Upper lobe of right lung (tissue), 1 donor: ENCODE data around the gene LNPEP. TPM values are rescaled to one million over a fixed set of nuclear protein-coding genes. Genes with fewer than 3 reads are reported as not detected.

Experiments used
- ATAC-seq: fragments of 200-7000 bp; cut with Tn5 transposase; one replicate; pipeline ENCODE4 v1.9.1; 2020; ENCODE audit warnings: mild to moderate bottlenecking, moderate library complexity
- DNase-seq: peaks from one replicate; pipeline ENCODE4 v3.0.0-alpha.2; 2020
- H3K27ac ChIP-seq: fragments of 200-600 bp; one replicate; pipeline ENCODE4 v1.8.0; 2022
- H3K27me3 ChIP-seq: fragments of 200-600 bp; one replicate; pipeline ENCODE4 v1.8.0; 2022; ENCODE audit warnings: mild to moderate bottlenecking
- H3K36me3 ChIP-seq: fragments of 200-600 bp; one replicate; pipeline ENCODE4 v1.8.0; 2022
- H3K4me1 ChIP-seq: fragments of 200-600 bp; one replicate; pipeline ENCODE4 v1.8.0; 2022
- H3K4me3 ChIP-seq: fragments of 200-600 bp; one replicate; pipeline ENCODE4 v1.8.0; 2022; ENCODE audit warnings: mild to moderate bottlenecking
- H3K9me3 ChIP-seq: fragments of 200-600 bp; one replicate; pipeline ENCODE4 v1.8.0; 2022
- intact Hi-C: fragments of 100-400 bp; cut with DNase I; formaldehyde crosslinking; loops from one replicate; pipeline ENCODE4 v1.11.0; 2022
- total RNA-seq: library from RNA; stranded (reverse); fragmentation: NEBNext Ultra II Directional; extraction: Animal tissue kit (Norgen Biotek cat#: 25700); gene quantifications from one replicate; pipeline ENCODE4 v1.2.1, GENCODE V29; 2021
- TF ChIP-seq, protein P1 (sequence below): fragments of 200-600 bp; IDR thresholded peaks from one replicate; pipeline ENCODE4 v1.8.0; 2022; ENCODE audit warnings: antibody characterized with exemption
- donor health status: DM: no; HTN: yes; CAD: no; lungs with severe emphysema.

LNPEP gene
- total RNA-seq, 1 donor from 2014 or later: 50.6 TPM

DNA sequence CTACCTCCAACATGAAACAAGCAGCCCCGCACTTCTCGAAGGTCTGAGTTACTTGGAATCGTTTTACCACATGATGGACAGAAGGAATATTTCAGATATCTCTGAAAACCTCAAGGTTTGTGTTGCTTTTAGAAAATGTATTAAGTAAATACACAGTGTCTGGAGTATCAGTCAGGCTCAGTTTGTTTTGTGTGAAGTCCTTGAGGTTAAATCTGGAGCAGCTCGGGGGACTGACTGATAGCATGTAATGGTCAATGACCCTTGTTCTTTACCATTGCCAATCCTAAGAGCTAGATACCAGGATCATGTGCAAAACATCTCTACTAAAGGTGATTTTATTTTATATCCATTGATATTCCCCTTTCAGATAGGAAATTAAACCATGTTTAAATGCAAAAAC lies 26.9 kb upstream of the LNPEP start:
- DNase-seq (no peak), ATAC-seq (no peak)
- intact Hi-C loops: no loop called here
- H3K4me1 ChIP-seq: no peaks in the 10 kb centered on the region
- H3K4me3 ChIP-seq: no peak overlapping the region
- peaks cover 36% of the 10 kb centered on the region for H3K36me3 ChIP-seq
- no peak overlapping the region for H3K27ac ChIP-seq
- H3K9me3 ChIP-seq: no peaks in the 10 kb centered on the region
- TF ChIP-seq, protein P1, sequence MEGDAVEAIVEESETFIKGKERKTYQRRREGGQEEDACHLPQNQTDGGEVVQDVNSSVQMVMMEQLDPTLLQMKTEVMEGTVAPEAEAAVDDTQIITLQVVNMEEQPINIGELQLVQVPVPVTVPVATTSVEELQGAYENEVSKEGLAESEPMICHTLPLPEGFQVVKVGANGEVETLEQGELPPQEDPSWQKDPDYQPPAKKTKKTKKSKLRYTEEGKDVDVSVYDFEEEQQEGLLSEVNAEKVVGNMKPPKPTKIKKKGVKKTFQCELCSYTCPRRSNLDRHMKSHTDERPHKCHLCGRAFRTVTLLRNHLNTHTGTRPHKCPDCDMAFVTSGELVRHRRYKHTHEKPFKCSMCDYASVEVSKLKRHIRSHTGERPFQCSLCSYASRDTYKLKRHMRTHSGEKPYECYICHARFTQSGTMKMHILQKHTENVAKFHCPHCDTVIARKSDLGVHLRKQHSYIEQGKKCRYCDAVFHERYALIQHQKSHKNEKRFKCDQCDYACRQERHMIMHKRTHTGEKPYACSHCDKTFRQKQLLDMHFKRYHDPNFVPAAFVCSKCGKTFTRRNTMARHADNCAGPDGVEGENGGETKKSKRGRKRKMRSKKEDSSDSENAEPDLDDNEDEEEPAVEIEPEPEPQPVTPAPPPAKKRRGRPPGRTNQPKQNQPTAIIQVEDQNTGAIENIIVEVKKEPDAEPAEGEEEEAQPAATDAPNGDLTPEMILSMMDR: no peak
- H3K27me3 ChIP-seq: no peaks in the 10 kb centered on the region

DNA sequence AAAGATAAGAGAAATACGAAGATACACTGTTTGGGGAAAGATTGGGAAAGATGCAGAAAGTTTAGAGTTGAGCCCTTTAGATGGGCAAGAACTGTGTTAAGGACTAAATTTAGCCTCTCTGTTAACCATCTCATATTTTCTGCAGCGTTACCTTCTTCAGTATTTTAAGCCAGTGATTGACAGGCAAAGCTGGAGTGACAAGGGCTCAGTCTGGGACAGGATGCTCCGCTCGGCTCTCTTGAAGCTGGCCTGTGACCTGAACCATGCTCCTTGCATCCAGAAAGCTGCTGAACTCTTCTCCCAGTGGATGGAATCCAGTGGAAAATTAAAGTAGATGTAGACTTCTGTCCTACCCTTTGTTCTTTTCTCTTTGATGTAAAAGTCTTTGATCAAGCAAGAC lies 26.4 kb upstream of the LNPEP start:
- intact Hi-C loops: no loop called here
- Histone ChIP-seq H3K27ac (no peak overlapping the region), H3K36me3 (peaks cover 36% of the 10 kb centered on the region), H3K4me1 (no peaks in the 10 kb centered on the region), H3K4me3 (no peak overlapping the region), H3K27me3 (no peaks in the 10 kb centered on the region), H3K9me3 (no peaks in the 10 kb centered on the region)
- DNase-seq: no peak
- ATAC-seq: no peak
- TF ChIP-seq, protein P1: no peak

DNA sequence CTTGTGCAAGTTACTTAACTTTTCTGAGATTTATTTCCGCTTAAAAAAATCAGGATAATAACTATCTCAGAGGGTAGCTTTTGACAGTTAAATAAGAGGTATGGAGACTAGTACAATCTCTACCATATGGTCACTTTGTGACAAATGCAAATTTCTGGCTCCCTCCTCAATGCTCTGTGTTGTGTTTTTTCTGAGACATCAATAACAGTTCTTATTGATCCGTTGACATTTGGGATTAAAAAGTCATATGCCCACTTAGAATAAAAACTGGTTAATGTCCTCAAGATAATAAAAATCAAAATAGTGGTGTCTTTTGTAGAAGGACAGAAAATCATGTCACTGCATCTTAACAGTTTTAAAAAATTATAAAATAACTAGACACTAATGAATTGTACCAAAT lies 24.7 kb upstream of the LNPEP start:
- DNase-seq: no peak
- Histone ChIP-seq H3K4me3 (no peak overlapping the region), H3K27ac (no peak overlapping the region), H3K4me1 (no peaks in the 10 kb centered on the region), H3K27me3 (no peaks in the 10 kb centered on the region), H3K36me3 (peaks cover 31% of the 10 kb centered on the region), H3K9me3 (no peaks in the 10 kb centered on the region)
- ATAC-seq: no peak
- TF ChIP-seq, protein P1: no peak
- intact Hi-C loops: no loop called here

DNA sequence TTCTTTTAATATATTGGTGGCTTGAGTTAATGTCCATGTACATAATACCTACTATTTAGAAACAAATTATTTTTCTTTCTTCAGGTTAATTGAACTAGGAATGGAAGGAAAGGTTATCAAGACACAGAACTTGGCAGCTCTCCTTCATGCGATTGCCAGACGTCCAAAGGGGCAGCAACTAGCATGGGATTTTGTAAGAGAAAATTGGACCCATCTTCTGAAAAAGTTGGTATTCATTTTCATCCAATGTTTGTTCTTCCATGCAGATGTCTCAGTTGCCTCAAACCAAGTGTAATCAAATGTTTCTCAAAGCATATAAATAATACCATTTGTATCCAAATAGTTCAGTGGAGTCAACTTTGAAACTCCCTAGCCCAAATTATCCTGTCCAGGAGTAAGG lies 22.6 kb upstream of the LNPEP start:
- H3K4me1 ChIP-seq: no peaks in the 10 kb centered on the region
- no peaks in the 10 kb centered on the region for H3K27me3 ChIP-seq
- no peak overlapping the region for H3K27ac ChIP-seq
- no peaks in the 10 kb centered on the region for H3K9me3 ChIP-seq
- intact Hi-C loops: no loop called here
- TF ChIP-seq, protein P1: no peak
- peaks cover 39% of the 10 kb centered on the region for H3K36me3 ChIP-seq
- DNase-seq (no peak), ATAC-seq (no peak)
- no peak overlapping the region for H3K4me3 ChIP-seq

DNA sequence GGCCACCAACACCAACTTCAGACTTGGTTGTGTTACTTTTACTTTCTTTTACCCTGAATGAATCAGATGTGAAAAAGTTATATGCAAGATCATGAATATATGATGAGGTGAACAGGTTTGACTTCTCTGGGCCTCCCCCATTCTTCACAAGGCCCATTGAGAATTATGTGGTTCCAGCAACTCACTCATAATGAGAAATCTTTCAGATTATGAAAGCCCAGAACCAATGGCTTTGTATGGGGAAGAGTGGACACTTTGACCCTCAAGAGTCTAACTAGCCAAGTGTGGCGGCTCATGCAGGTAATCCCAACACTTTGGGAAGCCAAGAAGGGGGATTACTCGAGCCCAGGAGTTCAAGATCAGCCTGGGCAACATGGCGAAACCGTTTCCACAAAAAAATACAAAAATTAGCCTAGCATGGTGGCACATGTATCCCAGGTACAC lies 16.1 kb upstream of the LNPEP start:
- no peak for DNase-seq
- H3K4me3 ChIP-seq: no peak overlapping the region
- no peak for ATAC-seq
- peaks cover 8% of the 10 kb centered on the region for H3K36me3 ChIP-seq
- H3K27me3 ChIP-seq: no peaks in the 10 kb centered on the region
- no peaks in the 10 kb centered on the region for H3K4me1 ChIP-seq
- no peaks in the 10 kb centered on the region for H3K9me3 ChIP-seq
- TF ChIP-seq, protein P1: no peak
- intact Hi-C loops: no loop called here
- H3K27ac ChIP-seq: no peak overlapping the region

DNA sequence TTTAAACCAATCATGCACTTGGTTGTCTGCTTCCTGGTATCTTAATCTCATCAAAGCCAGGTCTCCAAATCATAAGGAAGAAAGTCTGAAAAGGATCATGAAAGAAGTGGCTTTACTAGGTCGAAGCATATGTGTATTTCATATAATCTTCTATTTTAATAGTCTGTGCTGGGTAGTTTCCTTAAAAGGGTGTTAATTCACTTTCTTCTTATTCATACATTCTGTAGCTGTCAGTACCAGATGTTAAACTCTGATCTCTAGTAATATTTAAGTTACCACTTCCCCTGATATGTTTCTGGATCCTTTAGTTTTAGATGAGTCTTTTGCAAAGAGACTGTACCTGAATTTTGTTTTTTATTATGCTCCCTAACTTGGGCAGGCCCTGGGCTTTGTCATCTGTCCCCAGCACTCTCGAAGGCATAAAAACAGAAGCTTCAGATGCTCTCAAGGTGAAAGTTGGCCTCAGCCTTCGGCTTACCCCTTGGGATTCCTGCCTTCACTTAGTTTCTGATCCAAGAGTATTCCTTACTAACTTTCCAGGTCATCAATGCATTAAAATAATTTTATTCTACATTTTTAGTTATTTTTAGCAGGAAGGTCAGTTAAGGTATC lies 15.0 kb upstream of the LNPEP start:
- H3K4me3 ChIP-seq: no peak overlapping the region
- no peaks in the 10 kb centered on the region for H3K4me1 ChIP-seq
- DNase-seq (no peak), ATAC-seq (no peak)
- no peaks in the 10 kb centered on the region for H3K9me3 ChIP-seq
- intact Hi-C loops: no loop called here
- no peaks in the 10 kb centered on the region for H3K27me3 ChIP-seq
- H3K36me3 ChIP-seq: peaks cover 8% of the 10 kb centered on the region
- TF ChIP-seq, protein P1: no peak
- H3K27ac ChIP-seq: no peak overlapping the region
